Measurements from ENCODE around the gene RASGRF1.

DNA sequence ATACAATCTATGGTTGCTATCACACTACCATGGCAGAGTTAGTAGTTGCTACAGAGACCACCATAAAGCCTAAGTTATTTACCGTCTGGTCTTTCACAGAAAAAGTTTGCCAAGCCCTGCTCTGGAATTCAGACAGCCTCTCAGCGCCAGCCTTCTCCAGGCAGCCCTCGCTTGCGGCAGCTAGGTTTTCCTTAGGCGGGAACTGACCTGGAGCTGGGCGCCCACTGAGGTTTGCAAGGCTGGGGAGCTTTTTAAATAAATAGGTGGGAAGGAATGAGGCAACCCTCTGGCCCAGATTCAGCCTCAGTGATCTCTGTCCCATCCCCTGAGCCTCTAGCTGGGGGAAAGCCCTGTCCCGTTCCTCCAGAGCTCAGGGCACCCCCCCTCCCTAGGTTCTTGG lies 146.9 kb downstream of the RASGRF1 start:
- TF ChIP-seq, protein P1, sequence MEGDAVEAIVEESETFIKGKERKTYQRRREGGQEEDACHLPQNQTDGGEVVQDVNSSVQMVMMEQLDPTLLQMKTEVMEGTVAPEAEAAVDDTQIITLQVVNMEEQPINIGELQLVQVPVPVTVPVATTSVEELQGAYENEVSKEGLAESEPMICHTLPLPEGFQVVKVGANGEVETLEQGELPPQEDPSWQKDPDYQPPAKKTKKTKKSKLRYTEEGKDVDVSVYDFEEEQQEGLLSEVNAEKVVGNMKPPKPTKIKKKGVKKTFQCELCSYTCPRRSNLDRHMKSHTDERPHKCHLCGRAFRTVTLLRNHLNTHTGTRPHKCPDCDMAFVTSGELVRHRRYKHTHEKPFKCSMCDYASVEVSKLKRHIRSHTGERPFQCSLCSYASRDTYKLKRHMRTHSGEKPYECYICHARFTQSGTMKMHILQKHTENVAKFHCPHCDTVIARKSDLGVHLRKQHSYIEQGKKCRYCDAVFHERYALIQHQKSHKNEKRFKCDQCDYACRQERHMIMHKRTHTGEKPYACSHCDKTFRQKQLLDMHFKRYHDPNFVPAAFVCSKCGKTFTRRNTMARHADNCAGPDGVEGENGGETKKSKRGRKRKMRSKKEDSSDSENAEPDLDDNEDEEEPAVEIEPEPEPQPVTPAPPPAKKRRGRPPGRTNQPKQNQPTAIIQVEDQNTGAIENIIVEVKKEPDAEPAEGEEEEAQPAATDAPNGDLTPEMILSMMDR (IDR thresholded peaks at IDR 0.05) = no peak
- TF ChIP-seq POLR2A (IDR thresholded peaks at IDR 0.05) = no peak
